Hematopoietic multipotent progenitor cell (in vitro differentiated cells): ENCODE measurements around the gene IFT22. TPM values are rescaled to one million over a fixed set of nuclear protein-coding genes. Genes with fewer than 3 reads are reported as not detected.
"Not testable (repeated sequence)": the region's sequence is repeated elsewhere in the genome, so short reads cannot be mapped to it uniquely, and the experiment has no call there.

ENCODE experiments used
- DNase-seq, 3 donors: peaks; one replicate each; pipeline ENCODE4 v3.0.0-alpha.2; 2011 to 2015; ENCODE audit warnings: low read depth in 2 of 3, low spot score in 2 of 3
- total RNA-seq: library from RNA; depleted of rRNA; stranded (reverse); fragments of >200 nt; gene quantifications from one replicate; pipeline ENCODE4 v1.2.3, GENCODE V29; 2012

Gene IFT22
- total RNA-seq, 1 donor: 10.2 TPM

DNA sequence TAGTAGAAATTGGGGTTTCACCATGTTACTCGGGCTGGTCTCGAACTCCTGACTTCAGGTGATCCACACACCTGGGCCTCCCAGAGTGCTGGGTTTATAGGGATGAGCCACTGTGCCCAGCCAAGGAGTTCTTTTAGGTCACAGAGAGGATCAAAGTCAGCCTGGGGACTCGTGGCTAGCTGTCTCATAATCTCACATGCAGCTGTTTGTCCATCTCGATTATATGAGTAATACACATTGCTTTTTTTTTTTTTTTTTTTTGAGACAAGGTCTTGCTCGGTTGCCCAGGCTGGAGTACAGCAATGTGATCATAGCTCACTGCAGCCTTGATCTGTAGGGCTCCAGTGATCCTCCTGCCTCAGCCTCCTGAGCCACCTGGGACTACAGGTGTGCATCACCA, 2.2 kb downstream of the IFT22 start:
- no peak for DNase-seq

DNA sequence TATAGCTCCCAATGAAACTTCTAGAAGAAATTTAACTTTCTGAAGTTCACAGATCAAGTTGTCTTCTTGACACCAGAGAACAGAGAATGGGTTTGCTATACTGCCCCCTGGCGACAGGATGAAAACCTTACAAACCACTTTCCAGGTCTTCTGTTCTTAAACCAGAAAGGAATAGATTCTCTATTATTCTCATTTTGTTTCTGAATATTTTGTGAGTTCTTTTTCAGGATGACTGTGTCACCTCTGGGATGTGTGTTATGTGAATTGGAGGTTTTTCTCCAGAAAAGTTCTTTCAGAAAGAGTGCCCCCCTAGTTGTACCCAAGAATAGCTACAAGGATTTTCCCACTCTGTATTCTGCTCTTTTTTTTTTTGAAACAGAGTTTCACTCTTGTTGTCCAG, 6.3 kb downstream of the IFT22 start:
- peak in 2 of 3 donors; percentile 46 to 75 for DNase-seq

DNA sequence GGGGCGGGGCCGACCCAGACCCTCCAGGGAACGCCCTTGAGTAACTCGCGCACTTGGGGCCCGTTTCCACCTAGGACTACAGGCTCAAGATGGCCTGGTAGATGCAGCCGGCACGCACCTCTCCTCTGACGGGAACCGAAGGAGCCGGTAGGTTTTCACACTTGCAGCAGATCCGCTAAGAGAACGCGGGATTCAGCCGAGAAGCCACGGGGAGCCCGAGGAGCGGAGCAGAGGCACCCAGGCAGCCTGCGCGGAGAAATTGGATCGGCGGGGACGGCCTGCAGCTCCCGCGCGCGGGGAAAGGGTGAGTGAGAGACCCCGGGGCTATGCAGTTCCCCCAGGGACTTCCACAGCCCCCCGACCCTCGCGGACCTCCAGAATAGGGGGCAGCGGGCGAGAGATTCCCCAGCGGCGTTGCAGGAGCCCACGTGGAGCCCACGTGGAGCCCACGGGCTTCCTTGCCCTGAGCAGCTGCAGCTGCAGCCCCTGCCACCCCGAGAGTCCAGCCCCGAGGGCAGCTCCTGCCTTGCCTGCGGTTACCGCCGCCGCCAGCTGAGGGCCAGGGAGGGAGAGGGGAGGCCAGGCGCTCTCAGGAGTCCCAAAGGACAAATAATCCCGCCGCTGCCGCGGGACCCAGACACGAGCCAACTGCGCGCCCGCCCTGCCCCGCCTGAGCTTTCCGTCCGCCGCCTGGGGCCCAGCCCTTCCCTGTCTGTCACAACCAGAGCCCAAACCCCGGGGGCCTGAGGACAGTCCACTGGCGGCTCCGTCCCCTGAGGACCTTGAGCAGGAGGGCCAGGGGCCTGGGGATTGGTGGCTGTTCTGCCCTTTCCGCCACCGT, 13.1 kb downstream of the IFT22 start:
- DNase-seq: peak in 1 of 3 donors; percentile 32

DNA sequence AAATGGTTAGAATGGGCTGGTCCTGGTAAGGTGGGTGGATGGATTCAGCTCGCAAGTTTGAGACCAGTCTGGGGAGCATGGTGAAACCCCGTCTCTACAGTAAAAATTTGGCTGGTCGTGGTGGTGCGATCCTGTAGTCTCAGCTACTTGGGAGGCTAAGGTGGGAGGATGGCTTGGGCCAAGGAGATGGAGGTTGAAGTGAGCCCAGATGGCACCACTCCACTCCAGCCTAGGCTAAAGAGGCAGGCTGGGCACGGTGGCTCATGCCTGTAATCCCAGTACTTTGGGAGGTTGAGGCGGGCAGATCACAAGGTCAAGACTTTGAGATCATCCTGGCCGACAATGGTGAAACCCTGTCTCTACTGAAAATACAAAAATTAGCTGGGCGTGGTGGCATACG, 15.3 kb downstream of the IFT22 start:
- DNase-seq: no peak

DNA sequence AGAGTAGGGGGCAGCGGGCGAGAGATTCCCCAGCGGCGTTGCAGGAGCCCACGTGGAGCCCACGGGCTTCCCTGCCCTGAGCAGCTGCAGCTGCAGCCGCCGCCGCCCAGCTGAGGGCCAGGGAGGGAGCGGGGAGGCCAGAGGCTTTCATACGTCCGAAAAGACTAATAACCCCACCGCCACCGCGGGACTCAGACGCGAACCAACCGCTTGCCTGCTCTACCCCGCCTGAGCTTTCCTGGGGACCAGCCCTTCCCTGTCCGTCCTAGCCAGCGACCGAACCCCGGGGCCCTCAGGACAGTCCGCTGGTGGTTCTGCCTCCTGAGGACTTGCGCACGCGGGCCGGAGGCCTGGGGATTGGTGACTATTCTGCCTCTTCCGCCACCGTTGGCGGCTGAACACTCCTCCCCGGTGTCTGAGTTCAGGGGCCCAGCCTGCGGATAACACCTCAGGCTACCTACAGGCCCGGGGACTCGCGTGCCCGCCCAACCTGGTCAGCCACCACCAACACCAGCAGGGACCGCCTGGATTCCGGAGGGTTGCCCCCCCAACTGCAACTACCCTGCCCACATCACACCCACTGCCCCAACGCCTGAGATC, 18.4 kb downstream of the IFT22 start:
- DNase-seq: no peak

DNA sequence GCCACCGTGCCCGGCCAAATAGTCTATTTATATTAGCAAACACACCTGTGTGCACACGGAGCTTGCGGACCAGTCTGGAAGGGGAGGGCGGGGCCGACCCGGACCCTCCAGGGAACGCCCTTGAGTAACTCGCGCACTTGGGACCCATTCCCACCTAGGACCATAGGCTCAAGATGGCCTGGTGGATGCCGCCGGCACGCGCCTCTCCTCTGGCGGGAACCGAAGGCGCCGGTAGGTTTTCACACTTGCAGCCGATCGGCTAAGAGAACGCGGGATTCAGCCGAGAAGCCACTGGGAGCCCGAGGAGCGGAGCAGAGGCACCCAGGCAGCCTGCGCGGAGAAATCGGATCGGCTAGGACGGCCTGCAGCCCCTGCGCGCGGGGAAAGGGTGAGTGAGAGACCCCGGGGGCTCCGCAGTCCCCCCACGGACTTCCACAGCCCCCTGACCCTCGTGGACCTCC, 18.9 kb downstream of the IFT22 start:
- no peak for DNase-seq

DNA sequence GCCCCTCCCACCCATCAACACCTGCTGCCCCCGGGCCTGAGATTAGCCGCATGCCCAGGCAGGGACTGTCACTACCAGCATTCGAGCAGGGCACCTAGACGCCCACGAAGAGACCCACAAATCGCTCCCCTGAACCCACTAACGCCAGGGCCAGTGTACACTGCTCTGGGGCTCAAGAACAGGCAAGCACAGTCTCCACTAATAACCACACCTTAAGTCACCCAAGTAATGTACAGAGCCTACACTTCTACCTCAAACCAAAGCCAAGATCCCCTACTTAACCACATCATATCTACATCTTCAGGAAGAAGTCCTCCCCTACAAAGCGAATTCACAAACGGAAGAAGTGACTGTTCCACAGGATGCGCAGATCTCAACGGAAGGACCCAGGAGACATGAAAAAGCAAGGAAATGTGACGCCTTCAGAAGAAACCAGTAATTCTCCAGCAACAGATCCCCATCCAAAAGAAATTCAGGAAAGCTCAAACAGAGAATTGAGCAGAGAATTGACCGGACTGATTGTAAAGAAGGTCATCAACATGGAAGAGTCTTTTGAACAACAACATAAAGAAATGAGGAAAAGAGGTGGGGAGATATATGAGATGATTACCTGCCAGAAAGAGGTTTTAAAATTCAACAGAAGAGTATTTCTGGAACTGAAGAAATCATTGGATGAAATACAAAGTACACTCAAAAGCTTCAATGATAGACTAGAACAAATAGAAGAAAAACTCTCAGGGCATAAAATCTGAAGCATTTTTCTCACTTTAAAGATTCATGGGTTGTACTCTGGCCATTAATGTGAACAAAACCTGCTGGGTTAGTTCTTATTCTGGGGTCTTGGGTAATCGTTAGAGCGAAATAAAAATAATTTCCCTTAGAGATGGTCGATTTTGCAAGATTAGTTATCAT, 20.9 kb downstream of the IFT22 start:
- no peak for DNase-seq

DNA sequence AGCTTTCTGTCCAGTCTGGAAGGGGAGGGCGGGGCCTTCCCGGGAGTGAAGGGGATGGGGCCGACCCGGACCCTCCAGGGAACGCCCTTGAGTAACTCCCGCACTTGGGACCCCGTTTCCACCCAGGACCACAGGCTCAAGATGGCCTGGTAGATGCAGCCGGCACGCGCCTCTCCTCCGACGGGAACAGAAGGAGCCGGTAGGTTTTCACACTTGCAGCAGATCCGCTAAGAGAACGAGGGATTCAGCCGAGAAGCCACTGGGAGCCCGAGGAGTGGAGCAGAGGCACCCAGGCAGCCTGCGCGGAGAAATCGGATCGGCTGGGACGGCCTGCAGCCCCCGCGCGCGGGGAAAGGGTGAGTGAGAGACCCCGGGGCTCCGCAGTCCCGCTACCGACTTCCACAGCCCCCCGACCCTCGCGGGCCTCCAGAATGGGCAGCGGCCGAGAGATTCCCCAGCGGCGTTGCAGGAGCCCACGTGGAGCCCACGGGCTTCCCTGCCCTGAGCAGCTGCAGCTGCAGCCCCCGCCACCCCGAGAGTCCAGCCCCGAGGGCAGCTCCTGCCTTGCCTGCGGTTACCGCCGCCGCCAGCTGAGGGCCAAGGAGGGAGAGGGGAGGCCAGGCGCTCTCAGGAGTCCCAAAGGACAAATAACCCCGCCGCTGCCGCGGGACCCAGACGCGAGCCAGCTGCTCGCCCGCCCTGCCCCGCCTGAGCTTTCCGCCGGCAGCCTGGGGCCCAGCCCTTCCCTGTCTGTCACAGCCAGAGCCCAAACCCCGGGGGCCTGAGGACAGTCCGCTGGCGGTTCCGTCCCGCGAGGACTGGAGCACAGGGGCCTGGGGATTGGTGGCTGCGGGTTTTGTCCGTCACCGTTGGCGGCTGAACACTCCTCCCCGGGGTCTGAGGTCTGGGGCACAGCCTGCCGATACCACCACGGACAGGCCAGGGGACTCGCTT, 21.8 kb downstream of the IFT22 start:
- DNase-seq: no peak

DNA sequence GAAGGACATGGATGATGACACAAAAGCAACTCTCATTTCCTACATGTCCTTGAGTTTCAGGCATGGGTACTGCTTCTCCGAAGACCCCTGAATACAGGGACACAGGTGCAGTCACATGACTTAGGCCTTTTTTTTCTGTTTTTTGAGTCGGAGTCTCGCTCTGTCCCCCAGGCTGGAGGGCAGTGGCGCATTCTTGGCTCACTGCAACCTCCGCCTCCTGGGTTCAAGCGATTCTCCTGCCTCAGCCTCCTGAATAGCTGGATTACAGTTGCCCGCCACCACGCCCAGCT, 26.8 kb downstream of the IFT22 start:
- no peak for DNase-seq

DNA sequence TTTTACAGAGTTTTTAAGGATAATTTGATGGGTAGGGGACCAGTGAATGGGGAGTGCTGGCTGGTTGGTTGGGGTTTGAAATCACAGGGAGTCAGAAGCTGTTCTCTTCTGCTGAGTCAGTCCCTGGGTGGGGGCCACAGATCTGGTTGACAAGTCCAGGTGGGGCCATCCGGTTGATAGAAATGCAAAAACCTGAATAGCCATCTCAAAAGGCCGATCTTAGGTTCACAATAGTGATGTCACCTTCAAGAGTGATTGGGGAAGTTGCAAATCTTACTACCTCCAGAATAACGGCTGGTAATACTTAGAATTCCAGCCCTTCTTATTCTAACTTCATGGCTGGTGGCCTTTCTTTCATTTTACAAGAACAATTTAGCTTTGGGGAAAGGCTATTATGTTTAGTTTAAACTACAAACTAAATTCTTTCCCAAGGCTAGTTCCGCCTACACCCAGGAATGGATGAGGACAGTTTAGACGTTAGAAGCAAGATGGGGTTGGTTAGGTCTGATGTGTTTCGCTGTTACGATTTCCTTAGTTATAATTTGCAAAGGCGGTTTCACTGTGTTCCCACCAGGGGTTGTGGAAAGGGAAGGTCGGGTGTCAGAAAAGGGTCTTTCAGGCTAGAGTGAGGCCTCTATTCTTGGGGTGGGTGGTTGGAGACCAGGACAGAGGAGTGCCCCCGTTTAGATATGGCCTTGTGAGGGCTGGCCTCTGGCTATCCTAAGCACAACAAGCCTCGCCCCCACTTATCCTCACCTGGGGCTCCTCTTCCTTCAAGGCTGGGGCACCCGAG, 27.4 kb downstream of the IFT22 start:
- no peak for DNase-seq

DNA sequence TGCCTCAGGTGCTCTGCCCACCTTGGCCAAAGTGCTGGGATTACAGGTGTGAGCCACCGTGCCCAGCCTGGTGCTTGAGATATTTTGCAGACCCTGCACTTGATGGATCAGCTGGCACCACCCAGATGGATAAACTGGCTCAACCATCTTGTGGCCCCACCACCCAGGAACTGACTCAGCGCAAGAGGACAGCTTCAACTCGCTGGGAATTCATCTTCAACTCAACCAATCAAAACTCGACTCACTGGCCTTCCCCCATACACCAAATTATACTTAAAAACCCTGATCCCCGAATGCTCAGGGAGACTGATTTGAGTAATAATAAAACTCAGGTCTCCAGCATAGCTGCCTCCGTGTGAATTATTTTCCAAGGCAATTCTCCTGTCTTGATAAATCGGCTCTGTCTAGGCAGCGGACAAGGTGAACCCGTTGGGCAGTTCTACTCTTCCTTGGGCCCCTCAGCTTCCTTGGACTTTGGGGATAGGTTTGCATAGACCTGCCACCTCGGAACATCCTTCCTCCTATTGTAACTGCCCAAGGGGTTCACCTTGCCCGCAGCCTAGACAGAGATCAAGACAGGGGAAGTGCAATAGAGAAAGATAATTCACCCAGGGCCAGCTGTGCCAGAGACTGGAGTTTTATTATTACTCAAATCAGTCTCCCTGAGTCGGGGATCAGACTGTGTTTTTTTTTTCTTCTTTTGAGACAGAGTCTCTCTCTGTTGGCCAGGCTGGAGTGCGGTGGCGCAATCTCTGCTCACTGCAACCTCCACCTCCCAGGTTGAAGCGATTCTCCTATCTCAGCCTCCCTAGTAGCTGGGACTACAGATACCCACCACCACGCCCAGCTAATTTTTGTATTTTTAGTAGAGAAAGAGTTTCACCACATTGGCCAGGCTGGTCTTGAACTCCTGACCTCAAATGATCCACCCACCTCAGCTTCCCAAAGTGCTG, 28.3 kb downstream of the IFT22 start:
- not testable (repeated sequence) for DNase-seq

DNA sequence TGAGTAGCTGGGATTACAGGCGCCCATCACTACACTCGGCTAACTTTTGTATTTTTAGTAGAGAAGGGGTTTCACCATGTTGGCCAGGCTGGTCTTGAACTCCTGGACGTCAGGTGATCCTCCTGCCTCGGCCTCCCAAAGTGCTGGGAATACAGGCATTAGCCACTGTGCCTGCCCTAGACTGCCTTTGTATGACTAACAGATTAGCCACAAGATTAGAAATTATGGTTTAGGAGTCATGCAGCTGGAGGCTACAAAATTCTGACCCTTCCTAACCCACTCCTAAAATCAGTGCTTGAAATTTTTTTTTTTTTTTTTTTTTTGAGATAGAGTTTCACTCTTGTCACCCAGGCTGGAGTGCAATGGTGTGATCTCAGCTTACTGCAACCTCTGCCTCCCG, 29.0 kb downstream of the IFT22 start:
- not testable (repeated sequence) for DNase-seq

DNA sequence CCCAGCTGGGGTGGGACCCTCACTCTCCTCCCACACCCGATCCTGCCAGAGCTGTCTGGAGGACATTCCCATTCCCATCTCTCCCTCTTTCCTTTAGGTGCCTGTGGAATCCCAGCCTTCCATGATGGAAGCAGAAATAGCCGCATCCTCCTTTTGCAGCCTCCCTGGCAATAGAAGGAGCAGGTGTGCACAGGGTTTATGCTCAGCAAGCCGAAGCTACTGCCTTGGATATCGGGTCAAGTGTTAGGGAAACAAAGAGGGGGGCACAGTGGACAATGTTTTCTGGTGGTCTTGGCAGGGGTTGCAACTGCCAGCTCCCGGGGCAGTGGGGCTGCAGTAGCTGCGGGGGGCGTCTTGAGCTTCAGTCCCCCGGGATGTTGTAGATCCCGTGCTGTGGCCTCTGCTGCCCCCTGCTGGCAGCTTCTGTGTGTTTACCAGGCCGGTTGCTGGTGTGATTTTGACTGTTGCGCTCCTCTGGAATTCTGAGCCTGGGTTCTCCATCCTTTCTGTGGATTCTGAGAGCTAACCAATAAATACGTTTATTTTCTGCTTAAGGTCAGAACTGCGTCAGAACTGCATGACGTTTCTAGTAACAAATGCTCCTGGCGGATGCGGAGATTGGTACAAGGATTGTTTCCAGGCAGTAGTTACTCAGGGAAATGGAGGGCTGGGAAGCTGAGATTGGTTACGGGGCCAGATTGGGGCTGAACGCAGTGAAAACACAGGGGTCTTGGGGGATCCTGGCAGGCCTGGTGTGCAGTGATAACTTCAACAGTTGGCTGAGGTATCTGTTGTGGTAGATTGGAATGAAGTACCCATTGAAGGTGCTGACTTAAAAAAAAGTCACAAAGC, 31.2 kb downstream of the IFT22 start:
- DNase-seq: not testable (repeated sequence)

DNA sequence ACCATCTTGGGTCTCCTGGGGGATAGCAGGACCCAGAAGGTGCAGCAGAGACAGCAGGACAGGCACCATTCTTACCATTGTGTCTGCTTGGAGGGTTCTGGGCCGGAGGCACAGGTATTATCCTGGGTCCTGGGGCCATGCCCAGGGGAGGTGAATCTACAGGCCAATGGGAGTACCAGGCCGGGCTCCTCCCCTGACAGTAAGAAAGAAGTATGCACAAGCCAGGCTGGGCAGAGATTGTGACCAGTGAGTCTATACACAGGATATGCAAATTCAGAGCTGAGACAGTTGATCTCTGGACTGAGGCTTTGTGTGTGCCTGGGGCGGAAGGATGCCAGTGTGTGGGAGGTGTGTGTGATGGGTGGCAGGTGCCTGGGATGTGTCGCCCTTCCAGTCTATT, 31.9 kb downstream of the IFT22 start:
- not testable (repeated sequence) for DNase-seq

DNA sequence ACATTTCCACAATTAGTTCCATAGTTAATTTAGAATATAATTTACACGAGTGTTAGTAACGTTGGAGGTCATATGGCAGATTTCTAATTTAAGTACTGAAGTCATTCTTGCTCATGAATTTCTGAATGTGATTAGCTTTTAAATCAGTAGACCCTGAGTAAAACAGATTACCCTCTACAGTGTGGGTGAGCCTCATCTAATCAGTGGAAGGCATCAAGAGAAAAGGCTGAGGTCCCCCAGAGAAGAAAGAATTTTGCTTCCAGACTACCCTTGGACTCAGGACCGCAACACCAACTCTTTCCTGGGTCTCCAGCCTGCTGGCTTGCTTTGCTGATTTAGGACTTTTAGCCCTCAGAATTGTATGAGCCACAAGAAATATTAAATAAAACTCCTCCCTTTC, 33.2 kb downstream of the IFT22 start:
- no peak for DNase-seq

DNA sequence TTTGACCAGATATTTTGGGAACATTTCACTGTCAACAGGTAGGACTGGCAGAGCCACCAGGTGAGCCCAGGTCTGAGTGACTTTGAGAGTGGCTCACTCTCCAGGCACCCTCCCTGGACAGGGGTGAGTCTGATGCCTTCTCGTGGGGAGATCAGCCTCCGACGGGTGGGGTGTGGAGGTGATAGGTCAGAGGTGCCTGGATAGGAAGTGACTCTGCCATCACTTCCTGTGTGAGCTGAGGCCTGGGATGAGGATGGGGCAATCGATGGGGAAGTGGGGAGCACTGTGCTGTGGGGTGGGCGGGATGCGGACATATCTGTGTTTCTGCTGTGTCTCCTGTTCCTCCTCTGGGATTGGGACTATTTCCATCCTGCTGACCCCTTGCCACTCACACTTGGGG, 34.6 kb downstream of the IFT22 start:
- DNase-seq: no peak

DNA sequence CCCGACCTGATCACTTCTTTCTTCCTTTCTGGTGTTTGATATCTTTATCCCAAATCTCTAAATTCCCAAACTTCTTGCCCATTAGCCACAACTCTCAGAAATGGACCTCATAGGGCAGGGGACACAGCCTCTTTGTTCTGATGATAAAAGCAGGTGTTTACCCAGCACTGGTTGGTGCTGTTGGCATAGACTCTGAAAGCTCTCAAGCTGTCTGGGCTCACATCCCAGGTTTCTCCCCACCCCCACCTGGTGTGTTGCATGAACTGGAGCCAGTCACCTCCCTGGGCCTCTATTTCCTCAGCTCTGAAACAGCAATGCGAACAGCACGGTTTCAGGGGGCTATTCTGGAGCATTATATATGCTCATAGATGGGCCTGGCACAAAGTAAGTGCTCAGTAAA, 35.7 kb downstream of the IFT22 start:
- not testable (repeated sequence) for DNase-seq
